ENCODE data around the gene ASGR1. TPM values are rescaled to one million over a fixed set of nuclear protein-coding genes. Genes with fewer than 3 reads are reported as not detected.
A peak's percentile ranks its signal among the peaks of the same experiment; 100 is the strongest.
"Not testable (repeated sequence)": the region's sequence is repeated elsewhere in the genome, so short reads cannot be mapped to it uniquely, and the experiment has no call there.

Gene ASGR1
- total RNA-seq, 1 experiment from 2014 or later: not detected

- in situ Hi-C loops (cut with HindIII; ENCODE audit: low pct_unique_long_range_greater_than_20kb, low sequenced_read_pairs): no loop called here
- no peak for DNase-seq (ENCODE audit: low read depth)
Measured at GRCh38 chr17:7174603-7175326, 4.4 kb downstream of the ASGR1 start.

GRCh38 chr17:7173687-7174602 lies 5.2 kb downstream of the ASGR1 start:
- in situ Hi-C loops (cut with HindIII; ENCODE audit: low pct_unique_long_range_greater_than_20kb, low sequenced_read_pairs): no loop called here
- no peak for DNase-seq (ENCODE audit: low read depth)

- in situ Hi-C loops (cut with HindIII; ENCODE audit: low pct_unique_long_range_greater_than_20kb, low sequenced_read_pairs): not testable (repeated sequence)
Measured at GRCh38 chr17:7172522-7173191, 6.5 kb downstream of the ASGR1 start.

DNA sequence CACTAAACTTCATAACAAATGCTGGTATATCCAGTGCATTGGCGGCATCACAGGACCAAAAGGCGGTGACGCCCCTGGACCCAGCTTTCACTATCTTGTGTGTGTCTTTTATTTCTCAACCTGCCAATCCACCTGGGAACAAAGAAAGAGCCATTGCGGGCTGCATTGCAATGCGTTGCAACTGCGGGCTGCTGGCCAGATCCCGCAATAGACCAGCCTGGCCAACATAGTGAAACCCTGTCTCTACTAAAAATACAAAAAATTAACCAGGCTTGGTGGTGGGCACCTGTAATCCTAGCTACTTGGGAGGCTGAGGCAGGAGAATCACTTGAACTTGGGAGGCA lies 9.6 kb downstream of the ASGR1 start:
- DNase-seq (ENCODE audit: low read depth); in situ Hi-C loops (cut with HindIII; ENCODE audit: low pct_unique_long_range_greater_than_20kb, low sequenced_read_pairs): not testable (repeated sequence)

More at GRCh38 chr17:7172522-7173191, 6.5 kb downstream of the ASGR1 start:
- DNase-seq (ENCODE audit: low read depth): not testable (repeated sequence)

- in situ Hi-C loops (cut with HindIII; ENCODE audit: low pct_unique_long_range_greater_than_20kb, low sequenced_read_pairs): not testable (repeated sequence)
Measured at GRCh38 chr17:7168841-7169564, 10.2 kb downstream of the ASGR1 start.

GRCh38 chr17:7167832-7168231 lies 11.3 kb downstream of the ASGR1 start:
- DNase-seq (ENCODE audit: low read depth): no peak
- in situ Hi-C loops (cut with HindIII; ENCODE audit: low pct_unique_long_range_greater_than_20kb, low sequenced_read_pairs): no loop called here

More at GRCh38 chr17:7168841-7169564, 10.2 kb downstream of the ASGR1 start:
- DNase-seq (ENCODE audit: low read depth): not testable (repeated sequence)

- no peak for DNase-seq (ENCODE audit: low read depth)
- in situ Hi-C loops (cut with HindIII; ENCODE audit: low pct_unique_long_range_greater_than_20kb, low sequenced_read_pairs): no loop called here
Measured at GRCh38 chr17:7166873-7167272, 12.3 kb downstream of the ASGR1 start.

GRCh38 chr17:7159571-7159970 lies 19.6 kb downstream of the ASGR1 start:
- in situ Hi-C loops (cut with HindIII; ENCODE audit: low pct_unique_long_range_greater_than_20kb, low sequenced_read_pairs); DNase-seq (ENCODE audit: low read depth): not testable (repeated sequence)

DNA sequence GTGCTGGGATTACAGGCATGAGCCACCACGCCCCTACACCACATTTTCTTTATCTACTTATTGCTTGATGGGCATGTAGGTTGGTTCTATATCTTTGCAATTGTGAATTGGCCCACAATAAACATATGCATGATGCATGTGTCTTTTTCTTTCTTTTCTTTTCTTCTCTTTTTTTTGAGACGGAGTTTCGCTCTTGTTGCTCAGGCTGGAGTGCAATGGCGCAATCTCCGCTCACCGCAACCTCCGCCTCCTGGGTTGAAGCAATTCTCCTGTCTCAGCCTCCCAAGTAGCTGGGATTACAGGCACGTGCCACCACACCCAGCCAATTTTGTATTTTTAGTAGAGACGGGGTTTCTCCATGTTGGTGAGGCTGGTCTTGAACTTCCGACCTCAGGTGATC lies 20.7 kb downstream of the ASGR1 start:
- in situ Hi-C loops (cut with HindIII; ENCODE audit: low pct_unique_long_range_greater_than_20kb, low sequenced_read_pairs); DNase-seq (ENCODE audit: low read depth): not testable (repeated sequence)

- DNase-seq (ENCODE audit: low read depth): no peak
- in situ Hi-C loops (cut with HindIII; ENCODE audit: low pct_unique_long_range_greater_than_20kb, low sequenced_read_pairs): no loop called here
Measured at GRCh38 chr17:7156342-7156940, 22.7 kb downstream of the ASGR1 start.

DNA sequence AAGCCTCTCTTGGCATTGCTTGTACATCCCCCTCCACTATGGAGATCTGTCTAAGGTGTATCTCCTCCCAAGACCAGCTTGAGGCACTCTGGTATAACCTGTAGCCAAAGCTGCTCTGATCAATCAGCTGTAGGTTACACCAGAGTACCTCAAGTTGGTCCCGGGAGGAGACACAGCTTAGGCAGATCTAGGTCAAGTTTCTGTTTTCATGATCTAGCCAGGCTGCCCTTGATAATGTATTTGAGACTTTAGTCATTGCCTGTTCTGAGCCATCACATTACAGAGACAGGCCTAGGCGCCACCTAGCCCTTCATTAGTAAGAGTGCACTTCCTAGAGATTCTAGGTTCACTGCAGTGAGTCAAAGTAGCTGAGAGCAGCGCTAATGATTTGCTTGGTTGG lies 31.4 kb downstream of the ASGR1 start:
- in situ Hi-C loops (cut with HindIII; ENCODE audit: low pct_unique_long_range_greater_than_20kb, low sequenced_read_pairs): no loop called here
- DNase-seq (ENCODE audit: low read depth): peak; percentile 11

DNA sequence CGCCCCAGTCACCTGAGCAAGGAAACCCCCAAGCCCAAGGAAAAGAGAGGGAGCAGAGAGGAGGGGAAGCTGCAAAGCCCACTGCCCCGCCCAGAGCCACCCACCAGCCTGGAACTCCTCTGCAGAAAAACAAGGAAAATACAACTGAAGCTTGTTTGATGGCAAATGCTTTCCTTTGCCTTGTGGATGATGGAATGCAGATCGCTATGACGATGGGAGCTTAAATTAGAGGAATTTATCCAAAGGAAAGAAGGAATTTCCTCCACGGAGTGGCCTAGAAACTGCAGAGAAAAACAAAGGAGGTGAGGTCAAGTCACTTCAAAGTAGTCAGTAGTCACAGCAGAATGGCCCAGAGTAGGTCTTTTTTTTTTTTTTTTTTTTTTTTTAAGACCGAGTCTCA lies 33.1 kb downstream of the ASGR1 start:
- in situ Hi-C loops (cut with HindIII; ENCODE audit: low pct_unique_long_range_greater_than_20kb, low sequenced_read_pairs): no loop called here

DNA sequence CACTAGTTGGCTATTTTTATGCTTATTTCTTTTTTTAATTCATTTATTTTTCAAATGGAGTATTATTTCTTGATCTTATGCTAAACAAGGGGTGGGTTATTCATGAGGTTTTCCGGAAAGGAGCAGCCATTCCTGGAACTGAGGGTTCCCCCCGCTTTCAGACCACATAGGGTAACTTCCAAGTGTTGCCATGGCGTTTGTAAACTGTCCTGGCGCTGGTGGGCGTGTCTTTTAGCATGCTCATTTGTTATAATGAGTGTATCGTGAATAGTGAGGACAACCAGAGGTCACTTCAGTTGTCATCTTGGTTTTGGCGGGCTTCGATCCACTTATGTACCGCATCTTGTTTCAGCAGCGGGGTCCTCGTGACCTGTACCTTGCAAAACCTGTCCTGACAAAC lies 35.0 kb downstream of the ASGR1 start:
- in situ Hi-C loops (cut with HindIII; ENCODE audit: low pct_unique_long_range_greater_than_20kb, low sequenced_read_pairs): no loop called here
- no peak for DNase-seq (ENCODE audit: low read depth)

More for the DNA sequence above, 33.1 kb downstream of the ASGR1 start:
- DNase-seq (ENCODE audit: low read depth): peak; percentile 16

- in situ Hi-C loops (cut with HindIII; ENCODE audit: low pct_unique_long_range_greater_than_20kb, low sequenced_read_pairs): no loop called here
- no peak for DNase-seq (ENCODE audit: low read depth)
Measured at GRCh38 chr17:7141824-7142223, 37.3 kb downstream of the ASGR1 start.

GRCh38 chr17:7139400-7139799 lies 39.8 kb downstream of the ASGR1 start:
- in situ Hi-C loops (cut with HindIII; ENCODE audit: low pct_unique_long_range_greater_than_20kb, low sequenced_read_pairs): no loop called here
- no peak for DNase-seq (ENCODE audit: low read depth)

DNA sequence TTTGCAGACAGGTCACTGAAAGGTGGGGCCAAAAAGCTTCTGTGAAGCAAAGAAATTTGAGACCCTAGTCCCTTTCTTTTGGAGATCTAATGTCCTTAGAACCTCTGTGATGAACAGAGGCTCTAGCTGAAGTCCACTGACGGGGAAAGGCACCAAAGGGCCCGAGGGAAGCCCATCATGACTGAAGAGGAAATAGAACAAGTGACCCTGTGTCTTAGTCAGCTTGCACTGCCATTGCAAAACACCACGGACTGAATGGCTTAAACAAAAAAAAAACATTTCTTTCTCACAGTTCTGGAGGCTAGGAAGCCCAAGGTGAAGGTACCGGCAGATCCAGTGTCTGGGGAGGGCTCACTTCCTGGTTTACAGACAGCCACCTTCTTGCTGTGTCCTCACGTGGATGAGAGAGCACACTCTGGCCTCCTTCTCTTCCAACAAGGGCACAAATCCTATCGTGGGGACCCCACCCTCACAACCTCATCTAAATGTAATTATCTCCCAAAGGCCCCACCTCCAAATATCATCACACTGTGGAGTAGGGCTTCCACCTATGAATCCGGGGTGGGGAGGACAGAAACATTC lies 40.3 kb downstream of the ASGR1 start:
- in situ Hi-C loops (cut with HindIII; ENCODE audit: low pct_unique_long_range_greater_than_20kb, low sequenced_read_pairs): no loop called here

DNA sequence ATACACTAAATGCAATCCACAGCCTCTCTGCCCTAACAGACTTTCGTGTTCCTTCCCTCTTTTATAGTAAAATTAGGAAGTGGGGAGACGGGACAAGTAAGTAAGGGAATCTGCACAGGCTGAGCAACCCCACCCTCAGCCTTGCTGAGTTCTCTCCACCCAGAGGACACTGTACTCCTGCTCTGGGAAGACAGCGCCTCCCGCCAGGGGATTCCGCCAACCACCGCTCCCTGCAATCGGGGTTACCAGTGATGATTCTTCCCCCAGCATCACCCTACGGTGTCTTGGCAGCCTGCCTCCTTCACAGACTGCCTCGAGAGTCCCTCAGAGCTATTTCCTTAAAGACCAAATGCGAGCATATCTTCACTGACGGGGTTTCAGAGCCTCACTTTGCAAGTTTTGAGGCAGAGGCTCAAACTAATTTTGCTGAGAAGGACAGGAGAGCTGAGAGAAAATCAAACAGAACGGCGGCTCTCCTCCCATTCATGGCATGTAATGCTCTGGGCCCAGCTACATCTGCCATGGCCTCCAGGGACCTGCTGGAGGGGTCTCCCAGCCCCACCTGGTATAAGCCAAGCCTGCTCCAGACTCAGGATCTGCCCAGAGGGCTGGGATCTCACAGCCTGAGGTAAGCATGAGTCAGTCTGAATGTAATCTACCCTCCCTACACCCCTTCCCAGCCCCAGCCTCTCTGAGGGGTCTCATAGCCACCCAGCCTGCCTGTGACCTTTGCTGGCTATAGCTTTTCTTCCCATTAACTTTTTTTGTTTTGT lies 41.8 kb downstream of the ASGR1 start:
- in situ Hi-C loops (cut with HindIII; ENCODE audit: low pct_unique_long_range_greater_than_20kb, low sequenced_read_pairs): no loop called here
- no peak for DNase-seq (ENCODE audit: low read depth)

More for the DNA sequence above, 40.3 kb downstream of the ASGR1 start:
- DNase-seq (ENCODE audit: low read depth): no peak
